ENCODE measurements around the gene WRNIP1. TPM values are rescaled to one million over a fixed set of nuclear protein-coding genes. Genes with fewer than 3 reads are reported as not detected.

WRNIP1 gene
- total RNA-seq, 1 donor from 2014 or later, result 34.6 TPM

DNA sequence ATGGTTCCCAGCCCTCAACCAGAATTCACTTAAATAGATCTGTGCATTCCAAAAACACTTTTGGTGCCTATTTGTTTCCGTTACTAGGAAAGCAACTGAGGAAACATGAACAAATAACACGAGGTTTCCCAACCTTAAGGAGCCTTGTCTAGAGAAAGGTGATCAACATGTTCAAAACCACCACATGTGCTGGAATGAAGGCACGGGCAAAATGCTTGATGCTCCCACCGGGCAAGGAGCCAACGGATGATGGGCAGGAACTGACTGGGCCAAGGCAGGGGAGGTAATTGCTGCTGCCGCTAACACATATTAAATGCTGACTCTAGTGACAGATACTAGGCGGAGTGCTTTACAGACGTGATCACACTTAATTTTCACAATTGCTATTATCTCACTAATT, 17.0 kb upstream of the WRNIP1 start:
- H3K9me3 Mint-ChIP-seq (ENCODE audit: low read depth), result no peaks in the 10 kb centered on the region
- no peak for DNase-seq (ENCODE audit: low spot score)
- TF ChIP-seq, protein P1, sequence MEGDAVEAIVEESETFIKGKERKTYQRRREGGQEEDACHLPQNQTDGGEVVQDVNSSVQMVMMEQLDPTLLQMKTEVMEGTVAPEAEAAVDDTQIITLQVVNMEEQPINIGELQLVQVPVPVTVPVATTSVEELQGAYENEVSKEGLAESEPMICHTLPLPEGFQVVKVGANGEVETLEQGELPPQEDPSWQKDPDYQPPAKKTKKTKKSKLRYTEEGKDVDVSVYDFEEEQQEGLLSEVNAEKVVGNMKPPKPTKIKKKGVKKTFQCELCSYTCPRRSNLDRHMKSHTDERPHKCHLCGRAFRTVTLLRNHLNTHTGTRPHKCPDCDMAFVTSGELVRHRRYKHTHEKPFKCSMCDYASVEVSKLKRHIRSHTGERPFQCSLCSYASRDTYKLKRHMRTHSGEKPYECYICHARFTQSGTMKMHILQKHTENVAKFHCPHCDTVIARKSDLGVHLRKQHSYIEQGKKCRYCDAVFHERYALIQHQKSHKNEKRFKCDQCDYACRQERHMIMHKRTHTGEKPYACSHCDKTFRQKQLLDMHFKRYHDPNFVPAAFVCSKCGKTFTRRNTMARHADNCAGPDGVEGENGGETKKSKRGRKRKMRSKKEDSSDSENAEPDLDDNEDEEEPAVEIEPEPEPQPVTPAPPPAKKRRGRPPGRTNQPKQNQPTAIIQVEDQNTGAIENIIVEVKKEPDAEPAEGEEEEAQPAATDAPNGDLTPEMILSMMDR (IDR thresholded peaks at IDR 0.05), result no peak
- H3K36me3 Mint-ChIP-seq (ENCODE audit: low read depth), result no peaks in the 10 kb centered on the region
- peaks cover 45% of the 10 kb centered on the region for H3K4me1 Mint-ChIP-seq (ENCODE audit: low read depth)
- no peak overlapping the region for H3K4me3 Mint-ChIP-seq (ENCODE audit: unreplicated experiment)
- no peaks in the 10 kb centered on the region for H3K27me3 Mint-ChIP-seq (ENCODE audit: low read depth)
- H3K27ac Mint-ChIP-seq (ENCODE audit: unreplicated experiment), result no peak overlapping the region

DNA sequence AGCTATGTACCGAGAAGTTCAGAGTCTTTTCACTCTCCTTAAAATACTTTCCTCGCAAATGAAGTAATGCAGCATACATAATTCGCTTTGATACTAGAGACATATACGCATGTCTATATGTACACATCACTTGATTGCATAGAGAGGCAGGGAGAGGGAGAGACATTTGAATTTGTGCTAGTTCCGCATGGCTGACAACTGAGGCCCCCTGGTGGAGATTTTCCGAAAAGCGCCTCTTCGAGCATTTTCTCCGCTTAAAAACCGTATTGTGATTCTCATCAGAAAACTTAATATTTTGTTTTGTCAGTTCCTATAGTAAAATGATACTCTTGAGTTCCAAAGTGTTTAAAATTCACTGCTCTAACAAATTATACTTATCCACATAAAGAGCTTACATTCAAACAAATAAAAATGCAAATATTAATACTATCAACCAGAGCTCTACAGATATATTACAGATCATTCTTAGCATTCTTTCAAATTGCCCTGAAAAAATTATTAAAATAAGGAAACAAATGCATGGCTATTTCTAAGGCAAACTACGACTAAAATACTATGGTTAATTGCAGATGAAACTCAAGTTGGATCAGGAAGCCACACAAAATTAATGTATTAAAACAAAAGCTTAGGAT, 15.1 kb upstream of the WRNIP1 start:
- no peak overlapping the region for H3K4me3 Mint-ChIP-seq (ENCODE audit: unreplicated experiment)
- TF ChIP-seq, protein P1 (IDR thresholded peaks at IDR 0.05), result peak; percentile 97
- no peaks in the 10 kb centered on the region for H3K9me3 Mint-ChIP-seq (ENCODE audit: low read depth)
- H3K4me1 Mint-ChIP-seq (ENCODE audit: low read depth), result peaks cover 26% of the 10 kb centered on the region
- H3K36me3 Mint-ChIP-seq (ENCODE audit: low read depth), result no peaks in the 10 kb centered on the region
- no peak overlapping the region for H3K27ac Mint-ChIP-seq (ENCODE audit: unreplicated experiment)
- DNase-seq (ENCODE audit: low spot score), result no peak
- H3K27me3 Mint-ChIP-seq (ENCODE audit: low read depth), result no peaks in the 10 kb centered on the region

DNA sequence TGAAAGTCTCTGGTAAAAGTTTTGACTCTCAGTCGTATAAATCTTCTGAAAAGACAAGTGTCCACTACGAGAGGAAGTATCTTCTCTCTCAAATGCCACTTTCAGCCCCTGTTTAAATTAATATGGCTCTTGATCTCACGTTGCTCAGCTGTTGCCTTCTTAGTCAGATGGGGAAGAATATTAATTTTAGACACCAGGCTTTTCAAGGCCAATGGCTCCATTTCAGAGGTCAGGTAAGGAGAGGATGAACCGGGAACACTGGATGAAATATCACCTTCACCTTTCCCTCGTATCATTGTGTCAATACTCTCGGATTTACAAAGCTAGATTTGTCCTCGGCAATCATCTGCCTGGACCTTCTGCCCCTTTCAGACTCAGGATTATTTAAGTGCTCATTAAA, 14.4 kb upstream of the WRNIP1 start, which contains the start of gene MYLK4:
Gene MYLK4, minus strand, starts transcription at position 91 of the 400 bp plus-strand sequence. CDS start 1,628 bp downstream, outside the sequence.
- TF ChIP-seq, protein P1 (IDR thresholded peaks at IDR 0.05), result no peak
- H3K9me3 Mint-ChIP-seq (ENCODE audit: low read depth), result no peaks in the 10 kb centered on the region
- H3K36me3 Mint-ChIP-seq (ENCODE audit: low read depth), result no peaks in the 10 kb centered on the region
- peaks cover 20% of the 10 kb centered on the region for H3K4me1 Mint-ChIP-seq (ENCODE audit: low read depth)
- H3K4me3 Mint-ChIP-seq (ENCODE audit: unreplicated experiment), result no peak within 1 kb of the TSS
- no peak for DNase-seq (ENCODE audit: low spot score)
- no peaks in the 10 kb centered on the region for H3K27me3 Mint-ChIP-seq (ENCODE audit: low read depth)
- H3K27ac Mint-ChIP-seq (ENCODE audit: unreplicated experiment), result no peak within 1 kb of the TSS

DNA sequence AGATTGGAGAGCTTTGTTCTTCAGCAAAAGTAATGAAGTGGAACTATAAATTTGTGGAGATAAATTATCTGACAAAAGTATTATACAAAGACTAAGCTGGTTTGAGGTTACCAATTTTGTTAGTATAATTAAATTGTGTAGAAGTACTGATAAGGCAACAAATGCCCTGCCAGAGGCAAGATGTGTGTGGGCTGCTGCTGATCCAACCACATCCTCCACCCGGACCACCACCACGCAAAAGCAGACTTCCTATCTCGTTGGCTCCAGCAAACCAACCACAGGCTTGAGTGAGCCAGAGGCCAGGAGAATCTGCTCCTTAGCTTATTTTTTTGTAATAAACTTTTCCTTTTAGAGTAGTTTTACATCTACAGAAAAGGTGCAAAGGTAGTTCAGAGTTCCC, 13.3 kb upstream of the WRNIP1 start:
- Mint-ChIP-seq H3K27ac (ENCODE audit: unreplicated experiment) (no peak overlapping the region), H3K36me3 (ENCODE audit: low read depth) (no peaks in the 10 kb centered on the region), H3K9me3 (ENCODE audit: low read depth) (no peaks in the 10 kb centered on the region), H3K4me1 (ENCODE audit: low read depth) (peaks cover 18% of the 10 kb centered on the region), H3K4me3 (ENCODE audit: unreplicated experiment) (no peak overlapping the region), H3K27me3 (ENCODE audit: low read depth) (no peaks in the 10 kb centered on the region)
- no peak for DNase-seq (ENCODE audit: low spot score)
- TF ChIP-seq, protein P1 (IDR thresholded peaks at IDR 0.05), result no peak

DNA sequence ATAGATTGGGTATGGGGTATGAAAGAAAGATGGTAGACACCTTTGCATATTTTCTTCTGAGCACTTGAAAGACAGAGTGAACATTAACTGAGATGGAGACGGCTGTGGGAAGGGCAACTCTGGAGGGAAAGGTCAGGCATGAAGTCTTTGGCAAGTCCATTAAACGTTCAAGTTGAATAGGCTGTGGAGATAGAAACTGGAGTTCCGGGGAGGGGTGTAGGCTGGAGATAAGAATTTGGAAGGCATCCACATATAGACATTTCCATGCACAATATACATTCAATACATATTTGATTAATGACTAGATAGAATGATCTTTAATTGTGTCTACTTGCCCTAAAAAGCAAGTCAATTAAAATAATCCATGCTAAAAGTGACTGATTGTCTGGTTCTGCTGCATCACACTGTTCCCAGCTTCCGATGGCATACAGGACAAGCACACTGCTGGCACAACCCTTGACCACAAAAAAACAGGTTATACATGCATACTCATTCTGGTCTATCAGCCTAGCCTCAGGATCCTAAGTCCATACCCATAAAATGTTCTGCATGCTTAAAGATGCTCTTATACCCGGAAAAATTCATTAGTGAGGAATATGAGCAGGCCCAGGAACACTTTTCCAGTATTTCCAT, 12.6 kb upstream of the WRNIP1 start:
- peaks cover 17% of the 10 kb centered on the region for H3K4me1 Mint-ChIP-seq (ENCODE audit: low read depth)
- no peaks in the 10 kb centered on the region for H3K9me3 Mint-ChIP-seq (ENCODE audit: low read depth)
- H3K36me3 Mint-ChIP-seq (ENCODE audit: low read depth), result no peaks in the 10 kb centered on the region
- no peak overlapping the region for H3K27ac Mint-ChIP-seq (ENCODE audit: unreplicated experiment)
- no peaks in the 10 kb centered on the region for H3K27me3 Mint-ChIP-seq (ENCODE audit: low read depth)
- no peak overlapping the region for H3K4me3 Mint-ChIP-seq (ENCODE audit: unreplicated experiment)
- TF ChIP-seq, protein P1 (IDR thresholded peaks at IDR 0.05), result no peak
- no peak for DNase-seq (ENCODE audit: low spot score)
